OCI-LY7 (cell line): Measurements from ENCODE around the gene FOXP3. TPM values are rescaled to one million over a fixed set of nuclear protein-coding genes. Genes with fewer than 3 reads are reported as not detected.

ENCODE experiments used
- BruUV-seq: library from RNA; stranded (reverse); fragments of 400-500 nt; replicated peaks from 2 replicates; lab custom pipeline; 2021; lab: Mats Ljungman, UMichigan
- CTCF ChIA-PET: fragments of 300-600 bp; sonication (Branson Sonifier 250); formaldehyde crosslinking; loops from one replicate; lab custom pipeline; 2022; ENCODE audit warnings: antibody characterized with exemption; ENCODE audit not compliant: unreplicated experiment; lab: Charles Lee
- POLR2A ChIA-PET: fragments of 300-600 bp; sonication (Branson Sonifier 250); formaldehyde crosslinking; loops from one replicate; lab custom pipeline; 2022; ENCODE audit warnings: antibody characterized with exemption; lab: Charles Lee
- DNase-seq: peaks from one replicate; pipeline ENCODE4 v3.0.0-alpha.2; 2015; ENCODE audit warnings: low spot score
- H2AFZ ChIP-seq: fragments of 200-600 bp; sonication (generic), shearing (Covaris generic); 2 replicates; pipeline ENCODE4 v1.6.1; 2014; ENCODE audit warnings: mild to moderate bottlenecking, antibody characterized with exemption, low read length, moderate library complexity
- H3K27ac ChIP-seq: fragments of 200-600 bp; sonication (generic); 2 replicates; pipeline ENCODE4 v1.5.1; 2014; ENCODE audit warnings: mixed run types, low read depth, mild to moderate bottlenecking, moderate library complexity, low read length, inconsistent platforms; ENCODE audit not compliant: poor library complexity, severe bottlenecking
- H3K36me3 ChIP-seq: fragments of 200-600 bp; sonication (generic); 2 replicates; pipeline ENCODE4 v1.6.1; 2014; ENCODE audit warnings: mild to moderate bottlenecking, antibody characterized with exemption, low read length, moderate library complexity, mixed read lengths; ENCODE audit not compliant: insufficient read depth
- H3K4me1 ChIP-seq: fragments of 200-600 bp; sonication (generic); 2 replicates; pipeline ENCODE4 v1.5.1; 2014; ENCODE audit warnings: mild to moderate bottlenecking, low read length; ENCODE audit not compliant: insufficient read depth, poor library complexity, severe bottlenecking
- H3K4me2 ChIP-seq: fragments of 200-600 bp; sonication (generic); 2 replicates; pipeline ENCODE4 v1.6.1; 2014; ENCODE audit warnings: mild to moderate bottlenecking, low read length
- H3K4me3 ChIP-seq: fragments of 200-600 bp; sonication (generic); 2 replicates; pipeline ENCODE4 v1.5.1; 2014; ENCODE audit warnings: mild to moderate bottlenecking, low read depth, low read length; ENCODE audit not compliant: poor library complexity, severe bottlenecking
- H3K79me2 ChIP-seq: fragments of 200-600 bp; sonication (generic); 2 replicates; pipeline ENCODE4 v1.6.1; 2016; ENCODE audit warnings: low read depth, mild to moderate bottlenecking, low read length, moderate library complexity, mixed read lengths; ENCODE audit not compliant: insufficient read depth
- H3K9me2 ChIP-seq: fragments of 200-600 bp; sonication (generic); 2 replicates; pipeline ENCODE4 v1.6.1; 2016; ENCODE audit warnings: mild to moderate bottlenecking, low read length, mixed read lengths; ENCODE audit not compliant: insufficient read depth
- H3K9me3 ChIP-seq: fragments of 200-600 bp; sonication (generic); 2 replicates; pipeline ENCODE4 v1.6.1; 2014; ENCODE audit warnings: mild to moderate bottlenecking, mixed run types, low read length, mixed read lengths
- H4K20me1 ChIP-seq: fragments of 200-600 bp; sonication (generic); 2 replicates; pipeline ENCODE4 v1.6.1; 2014; ENCODE audit warnings: mild to moderate bottlenecking, antibody characterized with exemption, low read length, moderate library complexity, mixed read lengths; ENCODE audit not compliant: insufficient read depth
- EZH2phosphoT487 ChIP-seq: fragments of 200-600 bp; sonication (generic); IDR thresholded peaks from 2 replicates; pipeline ENCODE4 v1.6.1; 2018; ENCODE audit warnings: low read depth, borderline replicate concordance, mild to moderate bottlenecking, mixed run types, antibody characterized with exemption, low read length, moderate library complexity, mixed read lengths
- intact Hi-C: fragments of 100-400 bp; cut with micrococcal nuclease; formaldehyde crosslinking; loops from one replicate; pipeline ENCODE4 v1.10.0; 2022; ENCODE audit not compliant: unreplicated experiment
- total RNA-seq, 2 experiments: library from RNA; depleted of rRNA in 1 of 2; stranded (reverse); fragments of >200 nt in 1 of 2; shearing (Covaris generic) in 1 of 2; gene quantifications; 2 replicates each; pipeline ENCODE4 v1.2.3, GENCODE V29; 2014 to 2022
- TF ChIP-seq, protein P1 (sequence below): fragments of 200-600 bp; sonication (generic); conservative IDR thresholded peaks from 2 replicates; pipeline ENCODE4 v1.5.1; 2014; ENCODE audit warnings: mild to moderate bottlenecking, antibody characterized with exemption, low read length, moderate library complexity, mixed read lengths

FOXP3 gene
- total RNA-seq, 2 experiments from 2014 or later, result 0.06 to 0.57 TPM

GRCh38 chrX:49212861-49213260 lies 51.6 kb downstream of the FOXP3 start:
- TF ChIP-seq, protein P1, sequence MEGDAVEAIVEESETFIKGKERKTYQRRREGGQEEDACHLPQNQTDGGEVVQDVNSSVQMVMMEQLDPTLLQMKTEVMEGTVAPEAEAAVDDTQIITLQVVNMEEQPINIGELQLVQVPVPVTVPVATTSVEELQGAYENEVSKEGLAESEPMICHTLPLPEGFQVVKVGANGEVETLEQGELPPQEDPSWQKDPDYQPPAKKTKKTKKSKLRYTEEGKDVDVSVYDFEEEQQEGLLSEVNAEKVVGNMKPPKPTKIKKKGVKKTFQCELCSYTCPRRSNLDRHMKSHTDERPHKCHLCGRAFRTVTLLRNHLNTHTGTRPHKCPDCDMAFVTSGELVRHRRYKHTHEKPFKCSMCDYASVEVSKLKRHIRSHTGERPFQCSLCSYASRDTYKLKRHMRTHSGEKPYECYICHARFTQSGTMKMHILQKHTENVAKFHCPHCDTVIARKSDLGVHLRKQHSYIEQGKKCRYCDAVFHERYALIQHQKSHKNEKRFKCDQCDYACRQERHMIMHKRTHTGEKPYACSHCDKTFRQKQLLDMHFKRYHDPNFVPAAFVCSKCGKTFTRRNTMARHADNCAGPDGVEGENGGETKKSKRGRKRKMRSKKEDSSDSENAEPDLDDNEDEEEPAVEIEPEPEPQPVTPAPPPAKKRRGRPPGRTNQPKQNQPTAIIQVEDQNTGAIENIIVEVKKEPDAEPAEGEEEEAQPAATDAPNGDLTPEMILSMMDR, result no peak
- TF ChIP-seq EZH2phosphoT487, result no peak
- CTCF ChIA-PET, result no interaction called here
- DNase-seq, result no peak
- H3K9me3 ChIP-seq, result no peaks in the 10 kb centered on the region
- BruUV-seq, result no TSS peak
- H3K79me2 ChIP-seq, result no peaks in the 10 kb centered on the region
- H3K4me3 ChIP-seq, result no peak overlapping the region
- no peaks in the 10 kb centered on the region for H3K4me1 ChIP-seq
- no peak overlapping the region for H3K4me2 ChIP-seq
- no peaks in the 10 kb centered on the region for H3K36me3 ChIP-seq
- intact Hi-C loops, result no loop called here
- H2AFZ ChIP-seq, result no peak overlapping the region
- H3K27ac ChIP-seq, result no peak overlapping the region
- no peaks in the 10 kb centered on the region for H4K20me1 ChIP-seq
- POLR2A ChIA-PET, result no interaction called here
- H3K9me2 ChIP-seq, result no peaks in the 10 kb centered on the region

DNA sequence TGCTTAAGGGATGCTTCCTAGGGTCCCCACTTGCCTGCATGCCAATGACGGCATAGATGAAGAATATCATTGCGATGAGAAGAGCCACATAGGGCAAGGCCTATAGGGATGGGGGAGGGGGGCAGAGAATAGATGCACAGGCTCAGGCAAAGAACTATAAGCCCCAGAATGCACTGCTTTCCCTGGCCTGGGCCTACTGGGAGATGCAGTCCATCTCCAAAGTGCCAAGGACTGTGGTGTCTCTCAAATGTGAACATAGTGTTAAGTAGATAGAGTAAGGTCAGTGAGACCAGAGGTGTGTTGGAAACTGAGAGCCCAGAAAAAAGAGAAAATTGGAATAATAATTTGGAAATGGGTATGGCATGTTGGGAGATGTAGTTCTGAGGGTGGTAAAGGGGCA lies 52.3 kb downstream of the FOXP3 start:
- CTCF ChIA-PET, result no interaction called here
- Histone ChIP-seq H3K79me2 (no peaks in the 10 kb centered on the region), H4K20me1 (no peaks in the 10 kb centered on the region), H3K4me1 (no peaks in the 10 kb centered on the region), H3K4me3 (no peak overlapping the region), H3K9me3 (no peaks in the 10 kb centered on the region), H2AFZ (no peak overlapping the region), H3K36me3 (no peaks in the 10 kb centered on the region), H3K9me2 (no peaks in the 10 kb centered on the region), H3K4me2 (no peak overlapping the region), H3K27ac (no peak overlapping the region)
- DNase-seq, result no peak
- POLR2A ChIA-PET, result no interaction called here
- no peak for TF ChIP-seq EZH2phosphoT487
- TF ChIP-seq, protein P1, result no peak
- BruUV-seq, result no TSS peak
- intact Hi-C loops, result no loop called here

- intact Hi-C loops, result no loop called here
- no peak for DNase-seq
- CTCF ChIA-PET, result interaction anchor here (0.6 kb wide), 1 partner anchor 66 kb away, joined by 5 read pairs; no protein-coding TSS in a partner anchor
- H4K20me1 ChIP-seq, result no peaks in the 10 kb centered on the region
- no peaks in the 10 kb centered on the region for H3K9me3 ChIP-seq
- no peak overlapping the region for H3K4me2 ChIP-seq
- no peak overlapping the region for H3K4me3 ChIP-seq
- no peak for TF ChIP-seq EZH2phosphoT487
- TF ChIP-seq, protein P1, result no peak
- H3K4me1 ChIP-seq, result no peaks in the 10 kb centered on the region
- BruUV-seq, result no TSS peak
- no peaks in the 10 kb centered on the region for H3K79me2 ChIP-seq
- no peak overlapping the region for H3K27ac ChIP-seq
- H3K36me3 ChIP-seq, result no peaks in the 10 kb centered on the region
- no peak overlapping the region for H2AFZ ChIP-seq
- POLR2A ChIA-PET, result no interaction called here
- H3K9me2 ChIP-seq, result no peaks in the 10 kb centered on the region
Measured at GRCh38 chrX:49211074-49211473, 53.4 kb downstream of the FOXP3 start.
